Stimulated activated CD4-positive, alpha-beta T cell treated with anti-CD3 and anti-CD28 coated beads, Interleukin-12 subunit alpha, Interleukin-12 subunit beta, amount 100 ng/mL, for 48 hours (primary cell): ENCODE measurements around the gene SLC25A21.
"Not testable (repeated sequence)": the region's sequence is repeated elsewhere in the genome, so short reads cannot be mapped to it uniquely, and the experiment has no call there.

Experiments
- DNase-seq, 3 donors: peaks; one replicate each; pipeline ENCODE4 v3.0.0-alpha.2; 2020; ENCODE audit warnings: low read depth in 2 of 3, low spot score in 1 of 3

SLC25A21 gene

GRCh38 chr14:36724162-36724561, 448.2 kb downstream of the SLC25A21 start:
- no peak for DNase-seq

- DNase-seq, result no peak
Observed at GRCh38 chr14:36723530-36723929, 448.9 kb downstream of the SLC25A21 start.

GRCh38 chr14:36721877-36722276, 450.5 kb downstream of the SLC25A21 start:
- no peak for DNase-seq

DNA sequence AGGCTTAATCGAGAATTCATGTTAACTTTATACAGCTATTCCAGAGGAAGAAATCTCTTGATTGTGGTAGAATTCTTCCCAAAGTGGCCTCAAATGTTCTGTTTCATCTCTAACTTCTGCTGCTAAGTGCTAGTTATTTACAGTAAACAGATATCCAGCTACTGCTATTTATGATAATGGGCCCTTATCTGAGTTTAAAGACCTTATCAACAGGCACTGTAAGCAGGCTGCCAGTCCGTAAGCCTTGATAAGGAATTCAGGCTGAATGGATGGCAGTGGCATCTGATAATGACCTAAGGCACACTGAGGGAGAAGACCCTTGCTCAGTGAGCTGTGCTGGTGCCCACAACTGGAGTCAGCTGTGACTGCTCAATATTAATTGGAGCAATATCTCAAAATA, 451.7 kb downstream of the SLC25A21 start:
- no peak for DNase-seq

- no peak for DNase-seq
Observed at GRCh38 chr14:36719823-36720222, 452.6 kb downstream of the SLC25A21 start.

- no peak for DNase-seq
Observed at GRCh38 chr14:36718216-36718615, 454.2 kb downstream of the SLC25A21 start.

- no peak for DNase-seq
Observed at GRCh38 chr14:36717363-36717762, 455.0 kb downstream of the SLC25A21 start.

- DNase-seq, result no peak
Observed at GRCh38 chr14:36716614-36717184, 455.7 kb downstream of the SLC25A21 start.

- DNase-seq, result no peak
Observed at GRCh38 chr14:36713960-36714703, 458.3 kb downstream of the SLC25A21 start.

GRCh38 chr14:36707570-36707969, 464.8 kb downstream of the SLC25A21 start:
- no peak for DNase-seq

DNA sequence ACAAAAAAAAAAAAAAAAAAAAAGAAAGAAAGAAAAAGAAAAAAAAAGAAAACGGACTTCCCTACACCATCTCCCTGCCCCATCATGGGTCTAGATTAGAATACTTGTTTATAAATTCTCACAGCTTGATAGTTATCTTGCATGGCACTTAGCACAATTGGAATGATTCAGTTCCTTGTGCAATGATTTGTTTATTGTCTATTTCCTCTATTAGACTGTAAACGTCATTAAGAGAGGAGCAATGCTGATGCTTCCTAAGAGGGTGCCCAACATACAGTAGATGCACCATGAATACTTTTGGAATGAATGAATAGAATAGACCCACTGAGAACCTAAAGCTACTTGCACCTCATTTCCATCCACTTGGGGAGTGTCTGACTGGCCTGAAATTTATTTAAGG, 469.9 kb downstream of the SLC25A21 start:
- no peak for DNase-seq

DNA sequence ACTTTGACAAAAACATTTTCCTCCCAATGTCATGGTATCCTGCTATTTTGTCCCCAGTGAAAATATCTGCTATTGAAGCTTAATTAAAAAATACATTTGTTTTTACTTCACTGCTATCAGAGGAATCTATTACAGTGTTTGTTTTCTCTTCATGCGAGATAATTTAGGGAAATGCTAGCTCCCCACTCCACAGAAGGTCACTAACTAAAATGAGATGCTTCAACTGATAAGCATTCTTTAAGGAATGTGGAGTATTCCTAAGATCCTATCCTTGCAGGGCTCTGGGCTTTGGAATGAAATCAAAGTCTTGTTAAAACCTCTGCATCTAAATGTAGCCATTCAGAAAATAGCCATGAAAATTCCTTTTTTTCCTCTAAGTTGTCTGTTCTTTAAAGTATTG, 471.3 kb downstream of the SLC25A21 start:
- no peak for DNase-seq

DNA sequence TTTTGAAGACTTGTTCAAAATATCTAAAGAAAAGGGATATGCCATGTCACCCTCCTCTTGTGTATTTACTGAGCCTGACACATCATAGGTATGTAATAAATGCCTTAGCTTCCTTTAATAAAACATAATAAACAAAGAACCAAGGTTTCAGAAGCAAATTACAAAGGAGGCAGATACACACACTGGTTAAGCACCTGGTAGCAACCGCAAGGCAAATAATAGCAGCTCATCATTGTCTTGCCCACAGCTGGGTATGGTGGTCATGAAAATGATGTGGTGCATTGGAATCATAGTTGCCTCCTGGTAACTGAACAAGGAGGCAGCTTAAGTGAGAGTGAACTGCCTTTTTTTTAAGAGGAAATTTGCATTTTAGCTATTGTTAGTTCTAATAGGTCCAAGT, 471.8 kb downstream of the SLC25A21 start:
- DNase-seq, result no peak

DNA sequence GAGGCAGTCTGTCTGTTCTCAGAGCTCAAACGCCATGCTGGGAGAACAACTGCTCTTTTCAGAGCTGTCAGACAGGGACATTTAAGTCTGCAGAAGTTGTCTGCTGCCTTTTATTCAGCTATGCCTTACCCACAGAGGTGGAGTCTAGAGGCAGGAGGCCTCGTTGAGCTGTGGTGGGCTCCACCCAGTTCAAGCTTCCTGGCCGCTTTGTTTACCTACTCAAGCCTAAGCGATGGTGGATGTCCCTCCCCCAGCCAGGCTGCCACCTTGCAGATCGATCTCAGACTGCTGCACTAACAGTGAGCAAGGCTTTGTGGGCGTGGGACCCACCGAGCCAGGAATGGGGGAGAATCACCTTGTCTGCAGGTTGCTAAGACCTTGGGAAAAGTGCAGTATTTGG, 473.0 kb downstream of the SLC25A21 start:
- not testable (repeated sequence) for DNase-seq

GRCh38 chr14:36690311-36691040, 481.9 kb downstream of the SLC25A21 start:
- DNase-seq, result no peak

GRCh38 chr14:36684946-36685345, 487.5 kb downstream of the SLC25A21 start:
- no peak for DNase-seq

DNA sequence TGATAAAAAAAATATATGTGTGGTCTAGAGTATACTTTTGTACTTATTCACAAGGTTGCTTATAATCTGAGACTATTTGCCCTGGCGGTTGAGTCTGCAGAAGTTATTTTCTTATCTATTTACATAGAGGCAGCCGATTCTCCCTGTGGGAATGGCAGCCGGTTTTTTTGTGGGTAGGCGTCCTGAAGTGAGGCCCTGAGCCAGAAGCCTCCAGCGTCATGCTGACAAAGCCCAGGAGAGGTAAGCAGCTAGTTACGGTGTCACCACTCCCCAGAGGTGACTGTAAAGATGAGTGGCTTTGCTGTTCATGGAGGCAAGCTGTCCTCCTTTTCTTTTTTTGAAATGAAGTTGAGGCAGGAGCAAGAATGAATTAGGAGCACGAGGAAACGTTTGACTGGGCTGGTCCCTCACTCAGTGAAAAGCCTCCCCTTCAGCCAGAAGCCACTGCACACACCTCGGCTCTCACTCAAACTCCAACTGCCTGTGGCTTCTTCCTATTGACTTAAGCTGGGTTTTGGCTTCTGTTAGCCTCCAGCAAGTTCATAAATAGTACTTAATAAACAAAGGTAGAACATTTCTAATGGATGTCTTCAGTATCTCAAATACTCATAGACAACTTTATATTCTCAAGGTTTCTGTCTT, 489.2 kb downstream of the SLC25A21 start:
- DNase-seq, result no peak

GRCh38 chr14:36682338-36682737, 490.1 kb downstream of the SLC25A21 start:
- no peak for DNase-seq

DNA sequence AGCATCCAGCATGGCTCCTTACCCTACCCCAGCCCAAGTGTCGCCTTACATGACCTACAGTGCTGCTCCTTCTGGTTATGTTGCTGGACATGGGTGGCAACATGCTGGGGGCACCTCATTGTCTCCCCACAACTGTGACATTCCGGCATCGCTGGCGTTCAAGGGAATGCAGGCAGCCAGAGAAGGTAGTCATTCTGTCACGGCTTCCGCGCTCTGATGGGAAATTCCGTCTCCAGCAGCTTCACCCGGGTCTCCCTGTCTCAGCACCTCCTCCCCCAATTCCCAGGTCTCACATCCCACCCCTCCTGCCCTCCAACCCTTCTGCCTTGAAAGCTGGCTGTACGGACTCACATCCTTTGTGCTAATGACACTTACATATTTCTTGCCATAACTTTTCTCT, 496.2 kb downstream of the SLC25A21 start:
- no peak for DNase-seq

DNA sequence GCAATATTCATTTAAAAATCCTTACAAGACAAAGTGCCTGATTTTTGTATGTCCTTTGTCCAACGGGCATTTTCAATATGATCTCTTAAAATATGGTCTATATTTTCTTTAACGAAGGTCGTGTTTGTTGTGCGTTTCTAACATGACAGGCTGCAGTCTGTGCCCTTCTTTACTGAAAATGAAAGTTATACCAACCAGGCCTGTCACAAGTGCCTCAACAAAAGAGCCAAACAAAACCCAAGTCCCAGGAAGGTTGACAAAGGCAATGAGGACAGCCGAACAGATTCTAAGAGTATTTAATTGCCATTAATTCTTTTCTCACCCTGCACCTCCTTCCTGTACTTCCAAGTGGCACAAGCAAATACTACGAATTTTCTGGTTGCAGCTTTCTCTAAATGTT, 496.8 kb downstream of the SLC25A21 start:
- no peak for DNase-seq

DNA sequence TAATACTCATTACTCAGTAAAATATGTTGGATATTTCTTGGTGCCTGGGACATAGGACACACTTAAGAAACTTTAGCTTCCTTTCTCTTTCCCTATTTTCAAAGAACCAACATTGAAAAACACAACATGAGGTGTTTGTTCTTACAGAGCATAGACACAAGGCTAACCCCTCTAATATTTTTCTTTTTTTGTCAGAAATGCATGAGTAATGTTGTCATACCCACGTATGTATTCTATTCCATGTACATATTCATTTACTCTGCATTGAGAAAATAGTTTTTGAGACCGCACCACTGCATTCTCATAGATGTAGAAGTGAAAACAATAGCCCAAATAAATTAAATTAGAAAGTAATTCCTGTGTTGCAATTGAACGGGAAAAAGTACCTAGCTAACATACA, 497.7 kb downstream of the SLC25A21 start:
- no peak for DNase-seq

DNA sequence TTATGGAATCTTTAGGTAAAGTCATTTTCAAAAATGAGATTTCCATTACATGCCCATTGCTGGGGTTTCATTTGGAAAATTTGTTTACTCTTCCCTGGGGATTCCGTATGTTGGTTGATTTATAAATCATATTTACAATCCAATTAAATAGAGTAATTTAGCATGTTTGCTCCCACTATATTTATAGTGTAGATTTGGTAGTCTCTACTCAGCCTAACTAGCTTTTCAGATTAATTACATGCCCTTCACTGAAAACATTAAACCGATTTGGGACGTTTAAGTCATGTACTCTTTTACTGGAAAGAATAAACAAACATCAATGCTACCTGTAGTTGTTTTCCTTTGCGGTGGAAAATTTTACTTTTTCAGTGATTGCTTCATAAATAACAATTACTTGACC, 500.3 kb downstream of the SLC25A21 start:
- no peak for DNase-seq
